Transverse colon (tissue), 4 donors: ENCODE measurements around the gene ATG13. TPM values are rescaled to one million over a fixed set of nuclear protein-coding genes. Genes with fewer than 3 reads are reported as not detected.

Source experiments
- DNase-seq: peaks from one replicate; pipeline ENCODE4 v3.0.0-alpha.2; 2019
- H3K27ac ChIP-seq, 4 donors: fragments of 200-600 bp; sonication (generic); 2 replicates each; pipeline ENCODE4 v1.5.1; 2016 to 2018; ENCODE audit warnings: inconsistent platforms in 4 of 4
- H3K27me3 ChIP-seq: fragments of 200-600 bp; sonication (generic); 2 replicates; pipeline ENCODE4 v1.5.1; 2017; ENCODE audit warnings: inconsistent platforms
- H3K36me3 ChIP-seq, 4 donors: fragments of 200-600 bp; sonication (generic); 2 replicates each; pipeline ENCODE4 v1.5.1; 2017 to 2019; ENCODE audit warnings: inconsistent platforms in 4 of 4
- H3K4me1 ChIP-seq, 4 donors: fragments of 200-600 bp; sonication (generic); 2 replicates each; pipeline ENCODE4 v1.5.1; 2017 to 2020; ENCODE audit warnings: inconsistent platforms in 4 of 4
- H3K4me3 ChIP-seq, 4 donors: fragments of 200-600 bp; sonication (generic); 1 replicate in 1 of 4; 2 replicates in 3 of 4; pipeline versions ENCODE4 v1.5.1 to v1.6.1; 2017 to 2019; ENCODE audit warnings: inconsistent platforms in 4 of 4
- H3K9me3 ChIP-seq, 2 donors: fragments of 200-600 bp; sonication (generic); 2 replicates each; pipeline ENCODE4 v1.5.1; 2017 to 2019; ENCODE audit warnings: inconsistent platforms in 2 of 2
- CTCF ChIP-seq, 5 experiments: fragments of 200-600 bp in 3 of 5; fragments of 450-650 bp in 2 of 5; sonication (generic) in 3 of 5; IDR thresholded peaks; 1 replicate in 2 of 5; 2 replicates in 3 of 5; pipeline ENCODE4 v1.5.1; 2016 to 2017; ENCODE audit warnings: antibody characterized with exemption in 5 of 5, inconsistent platforms in 3 of 5, mild to moderate bottlenecking in 2 of 5, moderate library complexity in 1 of 5
- EP300 ChIP-seq: sonication (generic); formaldehyde crosslinking; IDR thresholded peaks from one replicate; pipeline ENCODE4 v1.6.1; 2017; ENCODE audit warnings: antibody characterized with exemption, low read depth
- POLR2A ChIP-seq: fragments of 450-650 bp; IDR thresholded peaks from one replicate; pipeline ENCODE4 v1.6.1; 2016; ENCODE audit warnings: antibody characterized with exemption, mild to moderate bottlenecking, moderate library complexity
- POLR2AphosphoS5 ChIP-seq, 3 donors: sonication (generic); formaldehyde crosslinking; IDR thresholded peaks; one replicate each; pipeline ENCODE4 v1.6.1; 2016; ENCODE audit warnings: antibody characterized with exemption in 3 of 3
- WGBS, 2 donors: methylation state at CpG; one replicate each; pipeline ENCODE4 v1.1.5; 2018; ENCODE audit warnings: low coverage in 1 of 2; 5-methylcytosine and 5-hydroxymethylcytosine counted together
- in situ Hi-C, 4 donors: fragments of 200-750 bp; cut with MboI; loops; one replicate each; pipeline versions ENCODE4 v1.15.0 to v1.15.1; 2017; ENCODE audit warnings: low sequenced_read_pairs in 3 of 4, low pct_ligation_motif_present in 1 of 4, low pct_unique_long_range_greater_than_20kb in 1 of 4
- intact Hi-C: fragments of 100-400 bp; cut with DNase I; formaldehyde crosslinking; loops from one replicate; pipeline ENCODE4 v1.15.1; 2023; ENCODE audit warnings: low total_unique reads
- total RNA-seq, 4 donors: library from RNA; depleted of rRNA; stranded (reverse); fragments of >200 nt; gene quantifications; one replicate each; pipeline ENCODE4 v1.1.0, GENCODE V29; 2016

ATG13 gene
- total RNA-seq, 4 donors from 2014 or later = 40.8 to 128 (median 112) TPM

- in situ Hi-C loops = no loop called here
- Histone ChIP-seq H3K9me3 (no peaks in the 10 kb centered on the region), H3K27ac (peak overlapping the region; percentile 72 to 87 (median 84)), H3K4me1 (peaks cover 21 to 31% (median 25%) of the 10 kb centered on the region in 4 donors), H3K4me3 (no peak overlapping the region), H3K36me3 (peaks cover 0 to 39% (median 18%) of the 10 kb centered on the region in 4 donors), H3K27me3 (no peaks in the 10 kb centered on the region)
- intact Hi-C loops = no loop called here
- peak; percentile 68 for DNase-seq
- TF ChIP-seq POLR2AphosphoS5 (IDR thresholded peaks at IDR 0.05) (peak in 1 of 3 donors; percentile 19), POLR2A (no peak), CTCF (IDR thresholded peaks at IDR 0.05) (peak in 3 of 5 experiments; percentile 9 to 57 (median 50)), EP300 (no peak)
- WGBS, 2 donors = 0 to 28% methylated on average over 1 to 4 of the region's 4 CpGs
Measured at GRCh38 chr11:46675288-46675851, 58.0 kb downstream of the ATG13 start.

GRCh38 chr11:46675949-46676348, 58.6 kb downstream of the ATG13 start:
- no peaks in the 10 kb centered on the region for H3K9me3 ChIP-seq
- in situ Hi-C loops = no loop called here
- TF ChIP-seq POLR2A (no peak), EP300 (no peak), POLR2AphosphoS5 (IDR thresholded peaks at IDR 0.05) (no peak), CTCF (IDR thresholded peaks at IDR 0.05) (no peak)
- DNase-seq = no peak
- H3K36me3 ChIP-seq = peaks cover 0 to 41% (median 20%) of the 10 kb centered on the region in 4 donors
- no peak overlapping the region for H3K4me3 ChIP-seq
- intact Hi-C loops = no loop called here
- no peaks in the 10 kb centered on the region for H3K27me3 ChIP-seq
- peaks cover 21 to 31% (median 25%) of the 10 kb centered on the region in 4 donors for H3K4me1 ChIP-seq
- 83 to 100% methylated on average over 1 to 7 of the region's 7 CpGs for WGBS, 2 donors
- H3K27ac ChIP-seq = peak overlapping the region; percentile 72 to 87 (median 84)

GRCh38 chr11:46676436-46677158, 59.2 kb downstream of the ATG13 start:
- TF ChIP-seq POLR2A = no peak
- no peak for TF ChIP-seq EP300
- no peak for TF ChIP-seq POLR2AphosphoS5 (IDR thresholded peaks at IDR 0.05)
- TF ChIP-seq CTCF (IDR thresholded peaks at IDR 0.05) = no peak
- DNase-seq = no peak
- H3K9me3 ChIP-seq = no peaks in the 10 kb centered on the region
- peak overlapping the region; percentile 72 to 87 (median 84) for H3K27ac ChIP-seq
- H3K36me3 ChIP-seq = peaks cover 0 to 46% (median 21%) of the 10 kb centered on the region in 4 donors
- in situ Hi-C loops = no loop called here
- H3K27me3 ChIP-seq = no peaks in the 10 kb centered on the region
- WGBS, 2 donors = 79 to 87% methylated on average over 6 to 15 of the region's 15 CpGs
- H3K4me1 ChIP-seq = peaks cover 21 to 31% (median 25%) of the 10 kb centered on the region in 4 donors
- H3K4me3 ChIP-seq = no peak overlapping the region
- intact Hi-C loops = no loop called here

GRCh38 chr11:46677169-46677568, 59.8 kb downstream of the ATG13 start:
- Histone ChIP-seq H3K9me3 (no peaks in the 10 kb centered on the region), H3K36me3 (peaks cover 0 to 45% (median 21%) of the 10 kb centered on the region in 4 donors), H3K27ac (no peak overlapping the region), H3K4me1 (peaks cover 21 to 31% (median 25%) of the 10 kb centered on the region in 4 donors), H3K27me3 (no peaks in the 10 kb centered on the region), H3K4me3 (no peak overlapping the region)
- in situ Hi-C loops = no loop called here
- no peak for DNase-seq
- WGBS, 2 donors = 92% methylated on average over 8 of the region's 8 CpGs; no CpG with 5 or more reads in 1 of the 2 donors
- TF ChIP-seq CTCF (IDR thresholded peaks at IDR 0.05) = no peak
- TF ChIP-seq EP300 = no peak
- no peak for TF ChIP-seq POLR2AphosphoS5 (IDR thresholded peaks at IDR 0.05)
- no peak for TF ChIP-seq POLR2A
- intact Hi-C loops = no loop called here
